ENCODE data around the gene MAPK6.
"Not testable (repeated sequence)": the region's sequence is repeated elsewhere in the genome, so short reads cannot be mapped to it uniquely, and the experiment has no call there.

The MAPK6 gene

GRCh38 chr15:52080031-52080430 lies 61.0 kb downstream of the MAPK6 start:
- no peak for DNase-seq (ENCODE audit: low read depth, low spot score)

- DNase-seq (ENCODE audit: low read depth, low spot score), result no peak
These were observed 61.8 kb downstream of the MAPK6 start for GRCh38 chr15:52080706-52081392.

GRCh38 chr15:52082197-52083036 lies 63.4 kb downstream of the MAPK6 start:
- no peak for DNase-seq (ENCODE audit: low read depth, low spot score)

- not testable (repeated sequence) for DNase-seq (ENCODE audit: low read depth, low spot score)
These were observed 64.0 kb downstream of the MAPK6 start for GRCh38 chr15:52083037-52083359.

- DNase-seq (ENCODE audit: low read depth, low spot score), result no peak
These were observed 64.6 kb downstream of the MAPK6 start for GRCh38 chr15:52083603-52084002.

GRCh38 chr15:52085299-52085698 lies 66.3 kb downstream of the MAPK6 start:
- no peak for DNase-seq (ENCODE audit: low read depth, low spot score)

GRCh38 chr15:52086011-52086786 lies 67.2 kb downstream of the MAPK6 start:
- no peak for DNase-seq (ENCODE audit: low read depth, low spot score)

GRCh38 chr15:52090193-52090592 lies 71.2 kb downstream of the MAPK6 start:
- no peak for DNase-seq (ENCODE audit: low read depth, low spot score)

GRCh38 chr15:52093167-52093538 lies 74.1 kb downstream of the MAPK6 start:
- no peak for DNase-seq (ENCODE audit: low read depth, low spot score)

GRCh38 chr15:52093539-52094510 lies 74.8 kb downstream of the MAPK6 start:
- DNase-seq (ENCODE audit: low read depth, low spot score), result no peak

GRCh38 chr15:52094811-52095584 lies 76.0 kb downstream of the MAPK6 start:
- no peak for DNase-seq (ENCODE audit: low read depth, low spot score)

- no peak for DNase-seq (ENCODE audit: low read depth, low spot score)
These were observed 76.7 kb downstream of the MAPK6 start for GRCh38 chr15:52095597-52096262.

- not testable (repeated sequence) for DNase-seq (ENCODE audit: low read depth, low spot score)
These were observed 77.5 kb downstream of the MAPK6 start for GRCh38 chr15:52096536-52096935.

GRCh38 chr15:52097180-52097579 lies 78.2 kb downstream of the MAPK6 start:
- DNase-seq (ENCODE audit: low read depth, low spot score), result no peak

GRCh38 chr15:52098323-52098722 lies 79.3 kb downstream of the MAPK6 start:
- DNase-seq (ENCODE audit: low read depth, low spot score), result no peak

- DNase-seq (ENCODE audit: low read depth, low spot score), result no peak
These were observed 80.7 kb downstream of the MAPK6 start for GRCh38 chr15:52099651-52100272.

- no peak for DNase-seq (ENCODE audit: low read depth, low spot score)
These were observed 81.9 kb downstream of the MAPK6 start for GRCh38 chr15:52100807-52101442.

- DNase-seq (ENCODE audit: low read depth, low spot score), result no peak
These were observed 82.7 kb downstream of the MAPK6 start for GRCh38 chr15:52101542-52102323.

All from activated CD4-positive, CD25-positive, alpha-beta regulatory T cell treated with anti-CD3 and anti-CD28 coated beads, Interleukin-2, amount 50 U/mL, for 16 hours (primary cell).